Astrocyte of the hippocampus (primary cell): ENCODE results near the gene KBTBD3.
"Not testable (repeated sequence)": the region's sequence is repeated elsewhere in the genome, so short reads cannot be mapped to it uniquely, and the experiment has no call there.

Experiments
- DNase-seq: peaks from one replicate; pipeline ENCODE4 v3.0.0; 2011; ENCODE audit warnings: low read depth, low spot score

Gene KBTBD3

DNA sequence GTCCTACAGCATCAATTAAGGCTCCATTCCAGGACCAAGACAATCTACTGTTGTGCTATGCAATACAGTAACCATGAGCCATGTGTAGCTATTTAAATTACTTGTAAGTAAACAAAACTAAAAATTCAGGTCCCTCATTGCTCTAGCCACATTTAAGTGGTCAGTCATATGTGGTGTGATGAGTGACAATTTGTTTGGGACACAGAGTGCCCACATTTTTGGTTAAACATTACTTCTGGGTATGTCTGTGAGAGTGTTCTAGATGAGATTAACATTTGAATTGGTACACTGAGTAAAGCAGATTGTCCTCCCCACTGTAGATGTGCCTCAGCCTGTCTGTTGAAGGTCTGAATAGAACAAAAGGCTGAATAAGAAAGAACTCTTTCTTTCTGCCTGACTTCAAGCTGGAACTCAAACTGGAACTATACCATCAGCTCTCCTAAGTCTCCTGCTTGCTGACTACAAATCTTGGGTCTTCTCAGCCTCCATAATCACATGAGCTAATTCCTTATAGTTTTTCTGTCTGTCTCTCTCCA, 15.8 kb downstream of the KBTBD3 start:
- no peak for DNase-seq

- DNase-seq = no peak
Observed at GRCh38 chr11:106059617-106060016, 17.5 kb downstream of the KBTBD3 start.

DNA sequence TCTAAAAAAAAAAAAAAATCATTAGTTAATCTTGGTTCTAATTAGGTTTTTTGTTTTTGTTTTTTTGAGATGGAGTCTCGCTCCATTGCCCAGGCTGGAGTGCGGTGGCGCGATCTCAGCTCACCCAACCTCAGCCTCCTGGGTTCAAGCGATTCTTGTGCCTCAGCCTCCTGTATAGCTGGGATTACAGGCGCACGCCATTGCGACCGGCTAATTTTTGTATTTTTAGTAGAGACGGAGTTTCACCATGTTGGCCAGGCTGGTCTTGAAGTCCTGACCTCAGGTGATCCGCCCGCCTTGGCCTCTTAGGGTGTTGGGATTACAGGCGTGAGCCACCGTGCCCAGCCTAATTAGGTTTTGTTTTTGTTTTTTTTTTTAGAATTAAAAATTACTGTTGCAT, 18.8 kb downstream of the KBTBD3 start:
- not testable (repeated sequence) for DNase-seq

GRCh38 chr11:106051103-106051502, 26.0 kb downstream of the KBTBD3 start:
- DNase-seq = no peak

- DNase-seq = no peak
Observed at GRCh38 chr11:106049727-106050476, 27.2 kb downstream of the KBTBD3 start.

GRCh38 chr11:106047631-106048030, 29.5 kb downstream of the KBTBD3 start:
- DNase-seq = no peak

DNA sequence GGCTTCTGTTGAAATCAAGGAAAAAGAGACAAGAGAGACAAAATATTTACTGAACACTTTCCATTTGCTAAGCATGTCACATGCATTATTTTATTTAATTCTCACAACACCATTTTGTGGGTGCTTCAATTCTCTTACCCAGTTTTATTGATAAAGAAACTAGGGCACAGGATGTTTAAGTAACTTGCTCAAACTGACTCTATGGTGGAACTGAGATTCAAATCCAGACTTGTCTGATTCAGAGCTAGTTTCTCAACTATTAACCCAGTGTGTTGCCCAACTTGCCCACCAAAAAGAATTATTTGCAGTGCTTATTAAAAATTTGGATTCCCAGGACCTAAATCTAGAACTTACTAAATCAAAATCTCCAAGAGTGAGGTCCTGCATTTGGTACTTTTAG, 33.6 kb downstream of the KBTBD3 start:
- DNase-seq = no peak

GRCh38 chr11:106032861-106033260, 44.3 kb downstream of the KBTBD3 start:
- peak; percentile 66 for DNase-seq

GRCh38 chr11:106031936-106032335, 45.2 kb downstream of the KBTBD3 start:
- no peak for DNase-seq

DNA sequence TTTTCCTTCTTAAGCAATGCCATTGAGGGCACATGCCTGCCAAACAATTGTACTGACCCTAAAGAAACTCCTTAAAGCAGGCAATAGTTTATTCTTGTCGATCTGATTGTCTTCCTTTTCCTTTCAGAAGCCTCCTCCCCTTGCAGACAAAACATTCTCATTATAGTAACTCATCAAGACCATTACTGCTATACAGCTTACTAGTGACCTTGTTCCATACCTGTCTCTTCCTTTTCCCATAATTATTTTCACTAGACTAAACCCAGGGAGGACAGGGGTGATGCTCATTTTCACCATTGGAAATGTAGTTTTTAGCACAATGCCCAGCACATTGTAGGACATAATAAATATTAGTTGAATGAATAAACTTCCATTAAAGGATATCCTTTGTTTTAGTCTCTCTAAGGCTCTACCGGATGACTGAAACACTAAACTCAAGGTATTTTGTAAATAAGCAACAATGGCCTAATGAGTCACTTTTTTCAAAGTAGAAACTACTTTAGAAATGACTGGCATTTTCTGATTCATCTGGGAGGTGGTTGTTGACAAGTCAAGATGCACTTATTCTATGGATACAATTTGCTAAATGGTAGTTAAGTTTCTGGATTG, 45.8 kb downstream of the KBTBD3 start:
- DNase-seq = no peak

GRCh38 chr11:106030609-106031008, 46.5 kb downstream of the KBTBD3 start:
- DNase-seq = no peak

DNA sequence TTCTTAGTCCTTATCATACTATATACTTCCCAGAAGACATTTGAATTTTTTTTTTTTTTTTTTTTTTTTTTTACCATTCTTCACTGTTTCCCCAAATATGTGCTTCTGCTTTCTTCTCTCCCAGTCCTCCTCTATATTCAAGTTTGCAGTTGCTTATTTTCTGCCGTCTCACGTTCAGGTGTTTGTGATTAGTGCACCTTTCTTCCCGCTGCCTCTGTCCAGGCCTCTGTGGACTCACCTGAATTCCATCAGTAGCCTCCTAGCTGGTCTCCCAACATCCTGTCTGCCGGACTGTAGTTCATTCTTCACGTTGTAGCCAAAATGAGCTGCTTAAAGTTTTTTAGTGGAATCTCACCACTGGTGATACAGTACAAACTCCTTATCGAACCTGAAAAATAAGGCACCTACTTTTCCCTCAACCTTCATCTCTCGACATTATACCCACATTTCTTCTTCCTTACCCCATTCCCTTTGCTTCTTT, 54.3 kb downstream of the KBTBD3 start:
- no peak for DNase-seq

DNA sequence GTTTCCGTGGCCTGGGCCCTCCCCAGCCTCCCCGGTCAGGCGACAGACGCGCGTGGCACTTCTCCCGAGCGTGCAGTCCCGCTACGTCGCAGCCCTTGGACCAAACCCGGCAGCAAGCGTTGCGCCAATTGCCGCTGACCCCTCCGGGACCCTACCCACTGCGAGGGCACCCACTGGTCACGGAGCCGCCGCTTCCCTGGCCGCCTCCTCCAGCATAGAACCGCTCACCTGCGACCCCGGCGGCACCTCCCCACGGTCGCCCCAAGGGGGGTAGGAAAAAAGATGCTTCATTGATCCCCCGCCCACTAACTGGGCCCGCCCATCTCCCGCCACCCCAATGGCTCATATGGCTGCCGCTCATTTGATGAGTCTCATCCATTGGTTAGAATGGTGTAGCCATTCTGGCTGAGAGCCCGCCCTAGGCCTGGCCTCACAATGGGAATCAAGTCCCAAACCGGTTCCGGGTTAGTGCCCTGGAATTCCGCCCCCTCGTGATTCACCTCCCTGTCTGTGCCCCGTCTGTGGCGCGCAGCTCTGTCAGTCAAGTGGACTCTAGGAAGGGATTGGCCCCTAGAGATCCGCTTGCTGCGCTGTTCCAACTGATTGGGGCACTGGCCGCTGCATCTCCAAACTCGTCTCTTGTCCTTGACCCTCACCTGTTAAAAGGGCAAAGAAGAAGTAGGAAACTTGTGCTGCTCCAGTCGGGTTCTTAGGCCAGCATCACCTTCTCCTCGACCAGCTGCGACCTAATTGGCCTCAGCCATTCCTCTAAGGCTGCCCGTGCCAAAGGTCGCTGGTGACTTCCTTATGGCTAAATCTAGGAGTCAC, 55.0 kb downstream of the KBTBD3 start, which contains the start of gene MSANTD4:
Gene MSANTD4 (minus strand): TSS at position 274 of the 828 bp plus-strand sequence. CDS start 11,323 bp downstream, outside the sequence.
- DNase-seq = peak; percentile 100

DNA sequence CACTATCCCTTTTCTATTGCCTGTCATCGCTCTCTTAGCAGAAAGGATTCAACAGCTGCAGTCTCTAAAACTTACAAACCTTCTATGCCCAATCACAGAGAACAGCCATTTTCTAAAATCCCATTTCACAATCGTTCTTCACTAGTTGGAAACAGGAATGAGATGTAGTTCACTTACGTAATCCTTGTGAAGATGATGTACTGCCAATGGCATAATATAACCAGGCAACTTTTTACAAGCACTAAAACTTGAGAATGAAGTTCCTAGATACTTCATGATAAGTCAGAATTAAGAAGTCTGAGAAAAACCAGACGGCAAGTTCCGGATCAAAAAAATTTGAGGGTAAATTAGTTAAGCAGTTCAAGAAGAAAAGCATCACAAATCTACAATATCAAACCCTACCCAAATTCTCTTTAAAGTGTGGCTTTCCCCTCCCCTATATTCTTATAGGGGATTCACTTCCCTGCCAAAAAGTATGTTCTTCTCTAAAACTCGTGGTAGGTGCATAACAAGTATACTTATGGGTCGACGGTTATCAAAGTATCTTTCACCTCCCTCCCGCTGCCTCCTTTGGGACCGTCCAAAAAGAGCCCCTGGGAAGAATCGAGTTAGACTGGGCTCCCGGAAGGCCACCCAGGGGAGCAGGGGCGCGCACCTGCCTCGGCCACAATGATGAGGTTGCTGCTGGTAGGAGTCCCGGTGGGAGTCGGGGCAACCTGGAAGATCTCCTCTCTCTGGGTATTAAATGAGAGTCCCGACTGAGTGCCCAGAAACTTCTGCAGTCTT, 55.8 kb downstream of the KBTBD3 start:
- DNase-seq = no peak

DNA sequence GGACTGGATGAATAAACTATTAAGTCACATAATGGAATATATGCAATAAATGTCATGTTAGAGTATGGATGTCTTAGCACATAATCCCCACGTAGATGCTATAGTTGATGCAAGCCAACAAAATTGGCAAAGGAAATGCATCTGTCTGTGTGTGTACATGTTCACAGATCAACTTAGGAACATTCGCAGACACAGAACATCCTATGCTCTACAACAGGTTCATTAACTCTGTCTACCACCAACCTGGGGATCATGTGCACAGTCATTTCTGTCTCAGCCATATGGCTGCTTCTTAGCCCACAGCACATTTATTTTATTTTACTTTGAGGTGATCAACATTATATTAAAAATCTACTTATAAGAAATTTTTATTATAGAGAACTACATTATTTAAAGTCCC, 60.1 kb downstream of the KBTBD3 start:
- no peak for DNase-seq

DNA sequence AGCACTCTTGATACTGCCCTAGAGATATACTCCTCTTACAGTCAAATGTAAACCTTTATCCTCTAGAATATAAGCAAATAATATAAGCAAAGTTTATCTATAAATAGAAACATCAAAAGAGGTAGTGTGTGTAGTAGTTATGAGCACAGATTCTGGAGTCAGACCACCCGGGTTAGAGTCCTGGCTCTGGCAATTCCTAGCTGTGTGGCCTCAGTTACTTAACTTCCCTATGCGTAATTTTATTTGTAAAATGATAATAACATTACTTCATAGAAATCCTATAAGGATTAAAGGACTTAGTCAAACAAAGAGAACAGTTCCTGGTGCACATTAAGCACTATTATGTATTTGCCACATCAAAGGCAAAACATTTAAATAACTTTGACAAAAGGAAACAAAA, 62.1 kb downstream of the KBTBD3 start:
- DNase-seq = no peak

DNA sequence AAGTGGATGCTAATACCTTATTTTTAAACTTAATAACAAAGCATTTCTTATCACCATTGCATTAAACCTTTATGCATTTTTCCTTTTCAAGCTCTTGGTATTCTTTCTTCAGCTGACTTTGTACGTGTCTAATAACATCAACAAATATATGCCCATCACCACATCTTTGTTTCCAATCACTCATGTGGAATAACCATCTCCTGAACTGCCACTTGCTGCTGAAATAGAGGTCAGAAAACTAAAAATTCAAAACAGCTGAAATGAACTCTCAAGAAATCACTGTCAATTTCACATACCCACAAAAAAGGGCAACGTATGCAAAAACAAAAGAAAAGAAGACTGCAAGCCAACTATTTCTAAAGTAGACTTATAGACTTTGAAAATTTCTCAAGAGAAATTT, 62.5 kb downstream of the KBTBD3 start:
- no peak for DNase-seq

DNA sequence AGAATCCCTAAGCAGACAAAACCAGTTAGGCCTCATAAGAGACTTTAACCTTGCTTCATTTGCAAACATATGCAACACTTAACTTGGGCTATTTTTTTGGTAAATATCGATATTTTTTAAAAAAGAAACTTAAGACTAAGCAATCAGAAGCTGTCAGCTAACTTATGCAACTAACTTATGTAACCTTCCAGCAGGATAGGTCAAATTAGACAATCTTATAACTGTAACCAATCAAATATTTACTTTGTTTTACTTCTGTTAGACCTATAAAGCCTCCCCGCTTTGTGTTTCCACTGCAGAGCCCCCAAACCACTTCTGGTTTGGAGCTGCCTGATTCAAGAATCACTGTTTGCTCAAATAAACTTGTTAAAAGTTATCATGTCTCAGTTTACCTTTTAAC, 63.1 kb downstream of the KBTBD3 start:
- DNase-seq = no peak

DNA sequence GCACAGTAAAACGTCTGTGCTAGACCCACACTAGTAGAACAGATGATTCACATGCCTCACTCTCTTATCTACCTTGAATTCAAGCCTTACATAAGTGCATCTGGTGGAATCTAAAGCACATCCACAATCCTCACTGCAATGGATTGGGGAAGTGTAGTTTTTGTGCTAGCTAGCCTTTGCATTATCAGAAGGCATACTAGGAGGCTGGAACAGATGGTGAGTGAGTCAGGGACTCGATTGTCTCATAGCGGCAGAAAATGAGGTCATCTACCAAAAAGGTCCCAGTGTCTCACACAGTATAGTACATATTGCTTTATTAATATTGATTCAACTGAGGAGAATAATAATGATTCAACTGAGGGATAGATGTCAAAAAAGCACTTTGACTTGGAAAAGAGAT, 64.4 kb downstream of the KBTBD3 start:
- DNase-seq = peak; percentile 79

GRCh38 chr11:106011481-106011880, 65.7 kb downstream of the KBTBD3 start:
- DNase-seq = no peak

DNA sequence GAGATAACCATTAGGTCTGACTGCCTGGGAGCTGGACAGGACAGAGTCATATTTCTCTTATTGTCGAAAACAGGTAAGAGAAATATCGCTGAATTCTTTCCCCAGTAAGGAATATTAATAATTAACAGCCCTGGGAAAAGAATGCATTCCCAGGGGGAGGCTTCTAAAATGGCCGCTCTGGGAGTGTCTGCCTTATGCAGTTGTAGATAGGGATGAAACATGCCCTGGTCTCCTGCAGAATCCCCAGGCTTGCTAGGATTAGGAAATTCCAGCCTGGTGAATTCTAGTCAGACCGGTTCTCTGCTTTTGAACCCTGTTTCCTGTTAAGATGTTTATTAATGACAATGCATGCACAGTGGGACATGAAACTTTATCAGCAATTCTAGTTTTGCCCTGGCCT, 74.1 kb downstream of the KBTBD3 start:
- DNase-seq = not testable (repeated sequence)
